Measurements from ENCODE around the gene ZNF728.
"Not testable (repeated sequence)": the region's sequence is repeated elsewhere in the genome, so short reads cannot be mapped to it uniquely, and the experiment has no call there.

Gene ZNF728

DNA sequence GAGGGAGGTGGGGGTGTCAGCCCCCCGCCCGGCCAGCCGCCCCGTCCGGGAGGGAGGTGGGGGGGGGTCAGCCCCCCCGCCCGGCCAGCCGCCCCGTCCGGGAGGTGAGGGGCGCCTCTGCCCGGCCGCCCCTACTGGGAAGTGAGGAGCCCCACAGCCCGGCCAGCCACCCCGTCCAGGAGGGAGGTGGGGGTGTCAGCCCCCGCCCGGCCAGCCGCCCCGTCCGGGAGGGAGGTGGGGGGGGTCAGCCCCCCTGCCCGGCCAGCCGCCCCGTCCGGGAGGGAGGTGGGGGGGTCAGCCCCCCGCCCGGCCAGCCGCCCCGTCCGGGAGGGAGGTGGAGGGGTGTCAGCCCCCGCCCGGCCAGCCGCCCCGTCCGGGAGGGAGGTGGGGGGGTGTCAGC lies 75.4 kb downstream of the ZNF728 start:
- not testable (repeated sequence) for H3K36me3 ChIP-seq (ENCODE audit: control insufficient read depth, insufficient read depth, low read length); H3K4me3 ChIP-seq (ENCODE audit: low read length); H3K9me3 ChIP-seq (ENCODE audit: control insufficient read depth, insufficient read depth, low read length); H3K27me3 ChIP-seq (ENCODE audit: control insufficient read depth, insufficient read depth, low read length); H3K27ac ChIP-seq (ENCODE audit: low read length); H3K4me1 ChIP-seq (ENCODE audit: control insufficient read depth, insufficient read depth, low read length); DNase-seq (ENCODE audit: low read depth, low spot score)
- WGBS (ENCODE audit: insufficient coverage, insufficient read length): no CpG with 5 or more reads among the region's 34 CpGs

- not testable (repeated sequence) for H3K27me3 ChIP-seq (ENCODE audit: control insufficient read depth, insufficient read depth, low read length); H3K4me1 ChIP-seq (ENCODE audit: control insufficient read depth, insufficient read depth, low read length); DNase-seq (ENCODE audit: low read depth, low spot score); H3K36me3 ChIP-seq (ENCODE audit: control insufficient read depth, insufficient read depth, low read length); H3K9me3 ChIP-seq (ENCODE audit: control insufficient read depth, insufficient read depth, low read length); H3K4me3 ChIP-seq (ENCODE audit: low read length); H3K27ac ChIP-seq (ENCODE audit: low read length)
- WGBS (ENCODE audit: insufficient coverage, insufficient read length): no CpG with 5 or more reads among the region's 41 CpGs
Observed at GRCh38 chr19:22925181-22925580, 77.8 kb downstream of the ZNF728 start.

Measured in iPS DF 6.9 (cell line).